GM12875 (cell line): ENCODE data around the gene TMEM181.

Source experiments
- H3K4me3 ChIP-seq: one replicate; pipeline ENCODE4 v1.5.1; 2011; ENCODE audit warnings: low read depth, low read length, control low read depth
- TF ChIP-seq, protein P1 (sequence below): IDR thresholded peaks from 2 replicates; pipeline ENCODE4 v1.5.1; 2011; ENCODE audit warnings: low read depth, mild to moderate bottlenecking, control low read depth, inconsistent platforms, low read length, moderate library complexity, borderline replicate concordance; ENCODE audit not compliant: insufficient read depth

Gene TMEM181

DNA sequence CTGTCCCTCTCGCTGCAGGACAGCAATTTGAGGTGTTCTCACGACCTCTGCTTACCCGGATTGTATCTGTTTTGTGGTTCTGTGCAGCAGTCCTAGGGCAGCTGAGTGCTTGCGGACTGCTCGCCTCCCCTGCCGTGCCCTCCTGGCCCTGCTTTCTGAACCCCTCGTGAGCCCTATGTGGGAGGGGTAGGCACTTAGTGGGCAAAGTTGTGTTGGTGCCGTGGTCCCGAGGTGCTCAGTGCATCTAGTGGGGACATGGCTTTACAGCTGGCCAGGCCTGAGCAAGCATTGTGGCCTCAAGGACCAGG, 5.2 kb downstream of the TMEM181 start:
- TF ChIP-seq, protein P1, sequence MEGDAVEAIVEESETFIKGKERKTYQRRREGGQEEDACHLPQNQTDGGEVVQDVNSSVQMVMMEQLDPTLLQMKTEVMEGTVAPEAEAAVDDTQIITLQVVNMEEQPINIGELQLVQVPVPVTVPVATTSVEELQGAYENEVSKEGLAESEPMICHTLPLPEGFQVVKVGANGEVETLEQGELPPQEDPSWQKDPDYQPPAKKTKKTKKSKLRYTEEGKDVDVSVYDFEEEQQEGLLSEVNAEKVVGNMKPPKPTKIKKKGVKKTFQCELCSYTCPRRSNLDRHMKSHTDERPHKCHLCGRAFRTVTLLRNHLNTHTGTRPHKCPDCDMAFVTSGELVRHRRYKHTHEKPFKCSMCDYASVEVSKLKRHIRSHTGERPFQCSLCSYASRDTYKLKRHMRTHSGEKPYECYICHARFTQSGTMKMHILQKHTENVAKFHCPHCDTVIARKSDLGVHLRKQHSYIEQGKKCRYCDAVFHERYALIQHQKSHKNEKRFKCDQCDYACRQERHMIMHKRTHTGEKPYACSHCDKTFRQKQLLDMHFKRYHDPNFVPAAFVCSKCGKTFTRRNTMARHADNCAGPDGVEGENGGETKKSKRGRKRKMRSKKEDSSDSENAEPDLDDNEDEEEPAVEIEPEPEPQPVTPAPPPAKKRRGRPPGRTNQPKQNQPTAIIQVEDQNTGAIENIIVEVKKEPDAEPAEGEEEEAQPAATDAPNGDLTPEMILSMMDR: no peak
- no peak overlapping the region for H3K4me3 ChIP-seq

DNA sequence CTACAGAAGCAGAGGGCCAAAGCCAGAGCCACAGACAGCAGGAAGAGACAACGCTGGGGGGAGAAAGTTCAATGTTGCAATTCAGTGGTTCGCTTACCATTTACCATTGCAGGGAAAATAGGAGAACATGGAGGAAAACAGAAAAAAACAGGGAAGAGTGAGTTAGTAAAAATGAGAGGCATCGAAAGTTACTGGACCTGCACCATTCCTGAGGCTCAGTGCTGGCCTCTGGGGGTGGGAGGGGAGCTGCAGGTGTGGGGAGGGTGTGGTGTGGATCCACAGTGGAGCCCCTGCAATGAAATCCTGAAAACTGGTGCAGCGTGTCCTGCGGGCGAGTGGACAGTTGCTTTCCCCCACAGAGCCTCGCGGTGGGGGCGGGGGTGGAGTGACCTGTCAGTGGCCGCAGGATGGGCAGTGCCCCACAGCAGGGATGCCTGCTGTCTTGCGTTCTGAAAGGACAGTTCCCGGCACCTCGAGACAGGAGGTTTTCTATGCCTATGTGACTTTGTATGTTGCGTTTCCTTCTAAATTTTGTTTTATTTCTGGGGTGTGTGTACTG, 5.7 kb downstream of the TMEM181 start:
- no peak overlapping the region for H3K4me3 ChIP-seq
- TF ChIP-seq, protein P1: no peak

DNA sequence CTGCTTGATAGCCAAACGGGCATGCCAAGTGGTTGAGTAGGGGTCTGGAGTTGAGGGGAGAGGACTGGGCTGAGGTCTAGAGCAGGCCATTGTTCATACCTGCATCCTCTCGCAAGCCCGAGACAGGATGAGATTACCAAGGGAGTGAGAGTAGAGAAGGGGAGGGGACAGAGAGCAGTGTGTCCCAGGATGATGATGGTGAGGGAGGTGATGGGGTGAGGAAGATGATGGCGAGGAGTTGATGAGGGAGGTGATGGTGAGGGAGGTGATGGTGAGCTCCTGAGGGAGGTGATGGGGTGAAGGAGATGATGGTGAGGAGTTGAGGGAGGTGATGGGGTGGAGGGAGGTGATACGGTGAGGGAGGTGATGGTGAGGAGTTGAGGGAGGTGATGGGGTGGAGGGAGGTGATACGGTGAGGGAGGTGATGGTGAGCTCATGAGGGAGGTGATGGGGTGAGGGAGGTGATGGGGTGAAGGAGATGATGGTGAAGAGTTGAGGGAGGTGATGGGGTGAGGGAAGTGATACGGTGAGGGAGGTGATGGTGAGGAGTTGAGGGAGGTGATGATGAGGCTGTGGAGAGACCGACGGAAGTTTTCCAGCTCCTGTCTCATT, 6.4 kb downstream of the TMEM181 start:
- no peak overlapping the region for H3K4me3 ChIP-seq
- TF ChIP-seq, protein P1: no peak

DNA sequence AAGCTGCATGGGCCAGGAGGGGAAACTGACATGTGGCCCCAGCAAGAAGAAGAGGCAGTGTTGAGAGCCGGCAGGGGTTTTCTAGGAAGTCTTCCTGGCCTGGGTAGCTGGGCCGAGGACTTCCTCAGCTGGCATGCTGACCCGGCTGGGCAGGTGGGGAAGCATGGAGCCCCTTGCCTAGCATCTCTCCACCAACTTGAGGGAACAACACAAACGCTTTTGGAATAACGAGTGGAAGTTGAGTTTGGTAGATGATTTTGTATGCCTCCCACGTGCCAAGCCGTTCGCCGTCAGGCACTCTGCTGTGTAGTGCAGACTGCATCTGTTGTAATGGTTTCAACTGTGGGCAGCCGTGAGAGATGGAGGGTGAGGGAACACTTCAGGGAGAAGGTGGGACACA, 7.3 kb downstream of the TMEM181 start:
- no peak overlapping the region for H3K4me3 ChIP-seq
- TF ChIP-seq, protein P1: no peak

DNA sequence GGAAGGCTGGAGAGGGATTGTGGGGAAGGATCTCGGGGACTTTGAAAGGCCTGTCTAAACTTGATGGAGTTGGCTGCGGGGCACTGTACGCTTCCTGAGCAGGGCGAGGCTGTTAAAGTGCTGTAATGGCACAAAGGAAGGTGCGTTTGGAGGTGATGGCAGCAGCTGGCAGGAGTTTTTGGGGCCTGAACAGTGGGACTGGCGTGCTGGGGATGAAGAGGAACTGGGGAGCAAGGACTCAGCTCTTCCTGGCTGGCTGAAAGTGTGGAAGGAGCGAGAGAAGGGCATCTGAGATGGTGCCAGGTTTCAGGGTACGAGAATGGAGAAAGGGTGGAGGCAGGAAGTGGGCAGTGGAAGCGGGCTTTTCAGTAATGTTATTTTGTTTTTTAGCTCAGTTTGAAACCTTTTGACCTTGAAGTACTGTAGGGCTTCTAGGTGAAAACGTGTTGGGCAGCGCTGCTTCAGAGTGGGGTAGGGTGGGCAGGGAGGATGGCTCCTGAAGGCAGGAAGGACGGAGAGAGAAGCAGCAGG, 8.0 kb downstream of the TMEM181 start:
- TF ChIP-seq, protein P1: no peak
- H3K4me3 ChIP-seq: no peak overlapping the region

DNA sequence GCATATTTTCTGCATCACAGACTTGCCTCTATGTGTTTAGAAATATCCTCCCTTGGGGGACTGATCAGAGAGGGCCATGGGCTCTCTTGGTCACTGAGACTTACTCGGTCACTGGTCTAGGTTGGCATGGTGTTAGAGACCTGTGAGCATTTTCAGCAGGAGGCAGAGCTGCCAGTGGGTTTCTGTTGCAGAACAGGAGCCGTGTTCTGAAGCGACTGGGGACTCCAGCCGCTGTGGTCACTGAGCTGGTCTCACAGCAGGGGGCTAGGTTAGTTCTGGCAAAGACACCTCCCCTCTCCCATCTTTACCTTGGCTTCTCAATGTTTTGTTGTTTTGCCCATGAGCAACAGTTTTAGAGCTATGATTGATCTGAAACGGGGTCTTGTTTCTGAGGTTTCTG, 8.7 kb downstream of the TMEM181 start:
- H3K4me3 ChIP-seq: no peak overlapping the region
- TF ChIP-seq, protein P1: no peak

DNA sequence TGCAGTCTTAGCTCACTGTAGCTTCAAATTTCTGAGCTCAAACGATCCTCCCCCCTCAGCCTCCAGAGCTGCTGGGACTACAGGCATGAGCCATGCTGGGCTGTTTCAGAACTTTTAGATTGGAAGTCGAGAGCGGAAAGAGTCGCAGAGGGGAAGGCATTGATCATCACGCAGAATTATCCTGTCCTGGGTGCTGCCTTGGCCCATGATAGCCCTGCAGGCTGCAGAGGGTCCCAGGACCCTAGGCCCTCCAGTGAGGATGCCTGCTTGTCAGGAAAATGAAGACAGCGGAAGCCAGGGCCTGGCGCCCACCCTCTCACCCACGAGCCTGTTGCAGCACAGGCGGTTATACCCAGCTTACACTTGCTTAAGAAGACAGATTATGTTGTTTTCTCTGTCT, 9.1 kb downstream of the TMEM181 start:
- no peak overlapping the region for H3K4me3 ChIP-seq
- TF ChIP-seq, protein P1: no peak
